SH-SY5Y (cell line): Measurements from ENCODE around the gene SUPT4H1.

Source experiments
- GATA2 ChIP-seq: IDR thresholded peaks from 2 replicates; pipeline ENCODE4 v1.6.1; 2011; ENCODE audit warnings: mild to moderate bottlenecking, low read depth, low read length
- GATA3 ChIP-seq: IDR thresholded peaks from 2 replicates; pipeline ENCODE4 v1.6.1; 2011; ENCODE audit warnings: low read depth, mild to moderate bottlenecking, low read length, moderate library complexity

- no peak for TF ChIP-seq GATA2
- TF ChIP-seq GATA3 = no peak
These were observed 46.4 kb downstream of the SUPT4H1 start for GRCh38 chr17:58305626-58306025.
